PFSK-1 (cell line): ENCODE measurements around the gene BECN2.

Experiments used
- FOXP2 ChIP-seq: optimal IDR thresholded peaks from 2 replicates; pipeline ENCODE3; 2011; ENCODE audit warnings: borderline replicate concordance, control low read depth, inconsistent platforms; ENCODE audit not compliant: insufficient read depth; ENCODE audit errors: extremely low read length, extremely low read depth
- POLR2AphosphoS5 ChIP-seq: IDR thresholded peaks from 2 replicates; pipeline ENCODE4 v1.6.1; 2012; ENCODE audit warnings: low read depth, mild to moderate bottlenecking, control low read depth, low read length, moderate library complexity
- SIN3A ChIP-seq: IDR thresholded peaks from 2 replicates; pipeline ENCODE4 v1.6.1; 2012; ENCODE audit warnings: mild to moderate bottlenecking, low read length, moderate library complexity, borderline replicate concordance; ENCODE audit not compliant: insufficient read depth
- TAF1 ChIP-seq: IDR thresholded peaks from 2 replicates; pipeline ENCODE4 v1.6.1; 2012; ENCODE audit warnings: low read length, control low read depth, borderline replicate concordance; ENCODE audit not compliant: insufficient read depth
- TF ChIP-seq, protein P1 (sequence below), 2 experiments: IDR thresholded peaks; 2 replicates each; pipeline versions ENCODE4 v1.6.1 to v1.8.0; 2011 to 2012; ENCODE audit warnings: low read depth in 2 of 2, low read length in 2 of 2, control low read depth in 1 of 2, inconsistent platforms in 1 of 2, mild to moderate bottlenecking in 1 of 2, moderate library complexity in 1 of 2; ENCODE audit not compliant: insufficient read depth in 1 of 2

DNA sequence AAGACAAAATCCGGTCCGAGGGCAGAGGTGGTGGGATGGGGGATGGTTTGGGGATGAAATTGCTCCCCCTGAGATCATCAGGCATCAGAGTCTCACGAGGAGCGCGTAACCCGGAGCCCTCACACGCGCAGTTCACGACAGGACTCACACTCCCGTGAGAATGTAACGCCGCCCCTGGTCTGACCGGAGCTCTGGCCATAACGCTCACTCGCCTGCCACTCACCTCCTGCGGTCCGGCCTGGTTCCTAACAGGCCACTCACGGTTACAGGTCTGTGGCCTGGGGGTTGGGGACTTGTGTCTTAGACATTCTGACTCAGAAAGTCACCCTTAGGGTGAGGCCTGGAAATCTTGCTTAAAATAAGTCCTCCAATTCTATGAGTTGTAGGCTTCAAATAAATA is 21.5 kb downstream of the BECN2 start:
- no peak for TF ChIP-seq POLR2AphosphoS5
- TF ChIP-seq, protein P1, sequence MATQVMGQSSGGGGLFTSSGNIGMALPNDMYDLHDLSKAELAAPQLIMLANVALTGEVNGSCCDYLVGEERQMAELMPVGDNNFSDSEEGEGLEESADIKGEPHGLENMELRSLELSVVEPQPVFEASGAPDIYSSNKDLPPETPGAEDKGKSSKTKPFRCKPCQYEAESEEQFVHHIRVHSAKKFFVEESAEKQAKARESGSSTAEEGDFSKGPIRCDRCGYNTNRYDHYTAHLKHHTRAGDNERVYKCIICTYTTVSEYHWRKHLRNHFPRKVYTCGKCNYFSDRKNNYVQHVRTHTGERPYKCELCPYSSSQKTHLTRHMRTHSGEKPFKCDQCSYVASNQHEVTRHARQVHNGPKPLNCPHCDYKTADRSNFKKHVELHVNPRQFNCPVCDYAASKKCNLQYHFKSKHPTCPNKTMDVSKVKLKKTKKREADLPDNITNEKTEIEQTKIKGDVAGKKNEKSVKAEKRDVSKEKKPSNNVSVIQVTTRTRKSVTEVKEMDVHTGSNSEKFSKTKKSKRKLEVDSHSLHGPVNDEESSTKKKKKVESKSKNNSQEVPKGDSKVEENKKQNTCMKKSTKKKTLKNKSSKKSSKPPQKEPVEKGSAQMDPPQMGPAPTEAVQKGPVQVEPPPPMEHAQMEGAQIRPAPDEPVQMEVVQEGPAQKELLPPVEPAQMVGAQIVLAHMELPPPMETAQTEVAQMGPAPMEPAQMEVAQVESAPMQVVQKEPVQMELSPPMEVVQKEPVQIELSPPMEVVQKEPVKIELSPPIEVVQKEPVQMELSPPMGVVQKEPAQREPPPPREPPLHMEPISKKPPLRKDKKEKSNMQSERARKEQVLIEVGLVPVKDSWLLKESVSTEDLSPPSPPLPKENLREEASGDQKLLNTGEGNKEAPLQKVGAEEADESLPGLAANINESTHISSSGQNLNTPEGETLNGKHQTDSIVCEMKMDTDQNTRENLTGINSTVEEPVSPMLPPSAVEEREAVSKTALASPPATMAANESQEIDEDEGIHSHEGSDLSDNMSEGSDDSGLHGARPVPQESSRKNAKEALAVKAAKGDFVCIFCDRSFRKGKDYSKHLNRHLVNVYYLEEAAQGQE (IDR thresholded peaks at IDR 0.05; ENCODE audit: insufficient read depth in 1 of 2, low read depth in 2 of 2, low read length in 2 of 2) = no peak
- no peak for TF ChIP-seq FOXP2
- TF ChIP-seq TAF1 = no peak
- no peak for TF ChIP-seq SIN3A
